HL-60 (cell line): Measurements from ENCODE around the gene PPP1R13L.

ENCODE experiments used
- CTCF ChIP-seq: IDR thresholded peaks from one replicate; pipeline ENCODE4 v1.5.1; 2011; ENCODE audit warnings: low read length, control low read depth, inconsistent platforms; ENCODE audit not compliant: insufficient read depth
- GABPA ChIP-seq: IDR thresholded peaks from 2 replicates; pipeline ENCODE4 v1.6.1; 2012; ENCODE audit warnings: low read depth

GRCh38 chr19:45446295-45446694 lies 41.4 kb upstream of the PPP1R13L start:
- TF ChIP-seq CTCF (peak; percentile 31), GABPA (no peak)
